HFFc6 (cell line): ENCODE data around the gene CPN1. TPM values are rescaled to one million over a fixed set of nuclear protein-coding genes. Genes with fewer than 3 reads are reported as not detected.

Experiments used
- DNase-seq: peaks from one replicate; pipeline ENCODE4 v3.0.0-alpha.2; 2018
- H3K27ac Mint-ChIP-seq: 2 replicates; pipeline ENCODE4 v1.8.0; 2020; ENCODE audit warnings: mild to moderate bottlenecking, mixed read lengths
- H3K27me3 Mint-ChIP-seq: 2 replicates; pipeline ENCODE4 v1.8.0; 2021; ENCODE audit warnings: mild to moderate bottlenecking, moderate library complexity, mixed read lengths; ENCODE audit not compliant: insufficient read depth
- H3K36me3 Mint-ChIP-seq: 2 replicates; pipeline ENCODE4 v1.8.0; 2021; ENCODE audit warnings: low read depth, mixed read lengths
- H3K4me1 Mint-ChIP-seq: 2 replicates; pipeline ENCODE4 v1.8.0; 2020; ENCODE audit warnings: low read depth, mixed read lengths
- H3K4me3 Mint-ChIP-seq: 2 replicates; pipeline ENCODE4 v1.8.0; 2020; ENCODE audit warnings: mild to moderate bottlenecking, moderate library complexity, mixed read lengths
- H3K9me3 Mint-ChIP-seq: 2 replicates; pipeline ENCODE4 v1.8.0; 2020; ENCODE audit warnings: mild to moderate bottlenecking, mixed read lengths
- total RNA-seq, 6 experiments: library from RNA; stranded (reverse); fragmentation: NEBNext Ultra II Directional; extraction: Animal tissue kit (Norgen Biotek cat#: 25700); gene quantifications; 2 replicates in 1 of 6; 3 replicates in 5 of 6; pipeline ENCODE4 v1.2.3, GENCODE V29; 2021
- TF ChIP-seq, protein P1 (sequence below): fragments of 200-600 bp; sonication (generic); IDR thresholded peaks from 2 replicates; pipeline ENCODE4 v1.5.0; 2021; ENCODE audit warnings: antibody characterized with exemption, mild to moderate bottlenecking

Gene CPN1
- total RNA-seq, 6 experiments from 2014 or later: not detected

- Mint-ChIP-seq H3K27ac (peak overlapping the region; percentile 91), H3K36me3 (peaks cover 27% of the 10 kb centered on the region), H3K4me1 (peaks cover 55% of the 10 kb centered on the region), H3K4me3 (peak overlapping the region; percentile 94), H3K9me3 (no peaks in the 10 kb centered on the region), H3K27me3 (peaks cover 2% of the 10 kb centered on the region; the same call in 1 of the 2 replicates)
- TF ChIP-seq, protein P1, sequence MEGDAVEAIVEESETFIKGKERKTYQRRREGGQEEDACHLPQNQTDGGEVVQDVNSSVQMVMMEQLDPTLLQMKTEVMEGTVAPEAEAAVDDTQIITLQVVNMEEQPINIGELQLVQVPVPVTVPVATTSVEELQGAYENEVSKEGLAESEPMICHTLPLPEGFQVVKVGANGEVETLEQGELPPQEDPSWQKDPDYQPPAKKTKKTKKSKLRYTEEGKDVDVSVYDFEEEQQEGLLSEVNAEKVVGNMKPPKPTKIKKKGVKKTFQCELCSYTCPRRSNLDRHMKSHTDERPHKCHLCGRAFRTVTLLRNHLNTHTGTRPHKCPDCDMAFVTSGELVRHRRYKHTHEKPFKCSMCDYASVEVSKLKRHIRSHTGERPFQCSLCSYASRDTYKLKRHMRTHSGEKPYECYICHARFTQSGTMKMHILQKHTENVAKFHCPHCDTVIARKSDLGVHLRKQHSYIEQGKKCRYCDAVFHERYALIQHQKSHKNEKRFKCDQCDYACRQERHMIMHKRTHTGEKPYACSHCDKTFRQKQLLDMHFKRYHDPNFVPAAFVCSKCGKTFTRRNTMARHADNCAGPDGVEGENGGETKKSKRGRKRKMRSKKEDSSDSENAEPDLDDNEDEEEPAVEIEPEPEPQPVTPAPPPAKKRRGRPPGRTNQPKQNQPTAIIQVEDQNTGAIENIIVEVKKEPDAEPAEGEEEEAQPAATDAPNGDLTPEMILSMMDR: no peak
- no peak for DNase-seq
These were observed 72.9 kb downstream of the CPN1 start for GRCh38 chr10:100008708-100009282.

- Mint-ChIP-seq H3K9me3 (no peaks in the 10 kb centered on the region), H3K27ac (peak overlapping the region; percentile 91), H3K4me1 (peaks cover 60% of the 10 kb centered on the region), H3K27me3 (peaks cover 2% of the 10 kb centered on the region; the same call in 1 of the 2 replicates), H3K4me3 (peak overlapping the region; percentile 94), H3K36me3 (peaks cover 27% of the 10 kb centered on the region)
- DNase-seq: no peak
- TF ChIP-seq, protein P1: no peak
These were observed 73.5 kb downstream of the CPN1 start for GRCh38 chr10:100008142-100008522.

GRCh38 chr10:100007231-100008141, 74.2 kb downstream of the CPN1 start:
- no peaks in the 10 kb centered on the region for H3K9me3 Mint-ChIP-seq
- peaks cover 67% of the 10 kb centered on the region for H3K4me1 Mint-ChIP-seq
- peak overlapping the region; percentile 94 for H3K4me3 Mint-ChIP-seq
- H3K36me3 Mint-ChIP-seq: peaks cover 33% of the 10 kb centered on the region
- TF ChIP-seq, protein P1: no peak
- no peak for DNase-seq
- peaks cover 2% of the 10 kb centered on the region; the same call in 1 of the 2 replicates for H3K27me3 Mint-ChIP-seq
- H3K27ac Mint-ChIP-seq: peak overlapping the region; percentile 91

- TF ChIP-seq, protein P1: no peak
- peak; percentile 96 for DNase-seq
- Mint-ChIP-seq H3K36me3 (peaks cover 42% of the 10 kb centered on the region), H3K9me3 (no peaks in the 10 kb centered on the region), H3K4me3 (peak overlapping the region; percentile 94), H3K4me1 (peaks cover 77% of the 10 kb centered on the region), H3K27ac (peak overlapping the region; percentile 91), H3K27me3 (no peaks in the 10 kb centered on the region)
These were observed 75.3 kb downstream of the CPN1 start for GRCh38 chr10:100006243-100006886.

DNA sequence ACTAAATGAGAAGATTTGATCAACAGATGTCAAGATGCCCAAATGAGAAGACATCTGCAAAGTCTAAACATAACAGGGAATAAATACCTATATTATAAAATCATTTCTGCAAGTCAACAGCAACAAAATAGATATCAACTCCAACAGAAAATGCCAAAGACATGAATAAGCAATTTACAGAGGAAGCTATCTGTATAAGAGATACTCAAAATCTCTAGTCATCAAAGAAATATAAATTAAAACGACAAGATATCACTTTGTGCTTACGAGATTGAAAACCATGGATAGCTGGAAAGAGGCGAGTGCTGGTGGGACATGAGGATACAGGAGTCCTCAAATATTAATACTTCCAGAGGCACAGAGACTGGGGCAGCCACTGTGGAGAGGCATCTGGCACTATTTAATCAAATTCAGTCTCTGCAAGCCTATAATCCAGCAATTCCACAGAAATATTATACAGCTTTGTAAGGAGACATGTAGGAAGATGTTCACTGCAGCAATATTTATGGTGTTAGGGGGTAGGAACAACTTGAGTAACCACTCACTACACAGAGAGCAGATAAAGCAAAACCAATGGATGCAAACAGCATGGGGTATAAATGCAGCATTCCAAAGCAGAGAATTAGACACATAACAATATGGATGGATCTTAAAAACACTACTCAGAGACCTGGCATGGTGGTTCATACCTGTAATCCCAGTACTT, 76.7 kb downstream of the CPN1 start:
- Mint-ChIP-seq H3K27me3 (no peaks in the 10 kb centered on the region), H3K9me3 (no peaks in the 10 kb centered on the region), H3K4me1 (peaks cover 73% of the 10 kb centered on the region), H3K36me3 (peaks cover 50% of the 10 kb centered on the region), H3K27ac (peak overlapping the region; percentile 91), H3K4me3 (peak overlapping the region; percentile 94)
- DNase-seq: no peak
- TF ChIP-seq, protein P1: no peak
